Measurements from ENCODE around the gene WNT2. TPM values are rescaled to one million over a fixed set of nuclear protein-coding genes. Genes with fewer than 3 reads are reported as not detected.

WNT2 gene
- total RNA-seq, 1 donor from 2014 or later, result under 0.01 TPM

- DNase-seq (ENCODE audit: low read depth), result no peak
- TF ChIP-seq CTCF (IDR thresholded peaks at IDR 0.05; ENCODE audit: insufficient read depth, low read length, severe bottlenecking), result no peak
- no peak overlapping the region for H3K4me3 ChIP-seq (ENCODE audit: low read depth, low read length)
- FAIRE-seq, result no peak
- peaks cover 31% of the 10 kb centered on the region for H3K27me3 ChIP-seq (ENCODE audit: control insufficient read depth, insufficient read depth, low read length)
- no peaks in the 10 kb centered on the region for H3K36me3 ChIP-seq (ENCODE audit: control insufficient read depth, insufficient read depth, low read length)
Observed at GRCh38 chr7:117320523-117320922, 2.3 kb downstream of the WNT2 start.

GRCh38 chr7:117319181-117319580, 3.7 kb downstream of the WNT2 start:
- DNase-seq (ENCODE audit: low read depth) (no peak), FAIRE-seq (no peak)
- no peak for TF ChIP-seq CTCF (IDR thresholded peaks at IDR 0.05; ENCODE audit: insufficient read depth, low read length, severe bottlenecking)
- Histone ChIP-seq H3K27me3 (ENCODE audit: control insufficient read depth, insufficient read depth, low read length) (peaks cover 31% of the 10 kb centered on the region), H3K36me3 (ENCODE audit: control insufficient read depth, insufficient read depth, low read length) (no peaks in the 10 kb centered on the region), H3K4me3 (ENCODE audit: low read depth, low read length) (no peak overlapping the region)

GRCh38 chr7:117313582-117313981, 9.3 kb downstream of the WNT2 start:
- no peak for TF ChIP-seq CTCF (IDR thresholded peaks at IDR 0.05; ENCODE audit: insufficient read depth, low read length, severe bottlenecking)
- Histone ChIP-seq H3K36me3 (ENCODE audit: control insufficient read depth, insufficient read depth, low read length) (no peaks in the 10 kb centered on the region), H3K4me3 (ENCODE audit: low read depth, low read length) (no peak overlapping the region), H3K27me3 (ENCODE audit: control insufficient read depth, insufficient read depth, low read length) (peaks cover 3% of the 10 kb centered on the region)
- DNase-seq (ENCODE audit: low read depth) (no peak), FAIRE-seq (no peak)

- Histone ChIP-seq H3K36me3 (ENCODE audit: control insufficient read depth, insufficient read depth, low read length) (no peaks in the 10 kb centered on the region), H3K4me3 (ENCODE audit: low read depth, low read length) (no peak overlapping the region), H3K27me3 (ENCODE audit: control insufficient read depth, insufficient read depth, low read length) (peaks cover 3% of the 10 kb centered on the region)
- no peak for FAIRE-seq
- peak; percentile 2 for TF ChIP-seq CTCF (IDR thresholded peaks at IDR 0.05; ENCODE audit: insufficient read depth, low read length, severe bottlenecking)
- no peak for DNase-seq (ENCODE audit: low read depth)
Observed at GRCh38 chr7:117312593-117313580, 10.0 kb downstream of the WNT2 start.

- FAIRE-seq, result no peak
- no peaks in the 10 kb centered on the region for H3K36me3 ChIP-seq (ENCODE audit: control insufficient read depth, insufficient read depth, low read length)
- no peak overlapping the region for H3K4me3 ChIP-seq (ENCODE audit: low read depth, low read length)
- DNase-seq (ENCODE audit: low read depth), result no peak
- H3K27me3 ChIP-seq (ENCODE audit: control insufficient read depth, insufficient read depth, low read length), result no peaks in the 10 kb centered on the region
- TF ChIP-seq CTCF (IDR thresholded peaks at IDR 0.05; ENCODE audit: insufficient read depth, low read length, severe bottlenecking), result no peak
Observed at GRCh38 chr7:117308891-117309290, 14.0 kb downstream of the WNT2 start.
